CD4-positive, alpha-beta T cell treated with Interleukin-6 for 4 hours (primary cell): ENCODE measurements around the gene LHX6.

Experiments
- DNase-seq: peaks from one replicate; pipeline ENCODE4 v3.0.0-alpha.2; 2020; ENCODE audit warnings: mixed read lengths

The LHX6 gene

DNA sequence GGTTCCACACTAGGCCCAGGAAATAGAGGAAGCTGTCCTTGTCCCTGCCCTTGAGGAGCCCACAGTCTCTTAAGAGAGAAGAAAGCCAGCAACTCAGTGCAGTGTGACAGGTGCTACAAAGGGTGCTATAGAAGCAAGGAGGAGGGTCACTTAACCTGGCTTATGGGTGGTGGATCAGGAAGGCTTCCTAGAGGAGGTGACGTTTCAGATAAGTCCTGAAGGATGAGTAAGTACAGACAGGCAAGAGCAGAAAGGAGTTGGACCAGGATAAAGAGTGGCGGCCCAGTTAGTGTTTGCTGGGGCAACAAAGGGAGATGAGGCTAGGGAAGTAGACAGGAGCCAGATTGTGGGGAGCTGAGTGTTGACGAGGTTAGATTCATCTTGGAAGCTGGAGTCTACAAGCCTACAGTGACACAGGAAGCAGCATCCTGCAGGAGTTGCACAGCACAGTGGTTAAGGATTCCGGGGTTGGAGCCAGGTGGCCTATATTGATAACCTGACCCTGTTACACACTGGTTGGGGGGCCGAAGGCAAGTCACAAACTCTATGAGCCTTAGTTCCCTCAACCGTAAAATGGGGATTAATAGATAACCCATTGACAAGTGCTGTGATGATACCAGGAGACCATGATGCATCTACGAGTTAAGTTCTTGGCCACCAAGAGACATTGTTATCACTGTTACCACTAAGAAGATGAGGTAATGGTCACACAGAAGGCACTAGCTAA lies 5.4 kb upstream of the LHX6 start:
- no peak for DNase-seq

DNA sequence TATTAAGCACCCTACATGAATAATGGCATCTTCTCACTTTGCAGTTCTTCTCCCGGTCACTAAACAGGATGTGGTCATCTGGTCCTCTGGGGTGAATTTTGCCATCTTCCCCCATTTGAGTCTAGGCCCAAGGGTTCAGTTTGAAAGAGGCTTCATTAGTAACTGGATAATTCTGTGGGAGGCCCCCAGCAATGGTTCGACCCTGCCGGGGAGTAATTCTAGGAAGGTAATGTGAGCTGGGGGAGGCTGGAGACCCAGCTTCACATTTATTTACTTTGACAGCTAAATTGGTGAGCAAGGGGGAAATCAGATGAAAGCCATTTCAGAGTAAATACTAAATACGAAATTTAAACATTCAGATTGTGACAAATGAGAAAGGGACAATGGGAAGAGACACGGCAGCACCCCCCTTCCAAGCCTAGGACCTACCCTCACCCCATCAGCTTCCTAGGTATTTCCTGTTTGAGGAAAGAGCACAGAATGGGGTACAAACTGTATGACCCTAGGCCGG lies 4.1 kb upstream of the LHX6 start:
- DNase-seq = no peak

DNA sequence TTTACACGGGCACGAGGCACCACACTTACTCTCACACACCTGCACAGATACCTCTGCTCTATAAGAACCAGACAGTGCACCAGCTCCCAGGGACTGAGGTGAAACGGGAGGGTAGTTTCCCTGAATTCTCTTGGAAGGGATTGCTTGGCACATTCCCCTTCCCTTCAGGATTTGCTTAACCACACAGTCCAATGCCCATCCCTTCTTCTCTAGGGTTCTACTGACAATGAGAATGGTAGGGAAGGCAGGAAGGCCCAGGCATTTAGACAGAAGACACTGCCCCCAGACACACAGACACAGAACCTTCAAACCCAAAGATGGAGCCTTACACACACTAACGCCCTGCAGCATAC lies 704 bp upstream of the LHX6 start:
- DNase-seq = no peak

DNA sequence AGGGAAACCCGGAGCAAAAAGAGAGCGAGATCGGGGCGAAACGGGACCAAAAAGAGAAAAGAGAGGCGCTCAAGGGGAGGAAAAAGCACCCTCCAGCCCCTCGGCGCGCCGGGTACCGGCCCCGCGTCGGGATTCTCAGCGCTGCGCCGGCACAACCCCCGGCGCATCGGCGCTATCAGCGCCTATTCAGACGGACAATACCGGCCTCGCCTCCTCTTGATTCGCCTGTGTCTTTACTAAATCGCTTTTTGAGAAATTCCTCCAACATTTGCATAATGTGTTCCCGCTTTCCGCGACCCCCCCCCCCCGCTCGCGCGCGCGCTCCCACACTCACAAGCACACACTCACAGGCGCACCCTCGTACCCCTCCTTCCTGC lies 578 bp downstream of the LHX6 start:
- DNase-seq = no peak

DNA sequence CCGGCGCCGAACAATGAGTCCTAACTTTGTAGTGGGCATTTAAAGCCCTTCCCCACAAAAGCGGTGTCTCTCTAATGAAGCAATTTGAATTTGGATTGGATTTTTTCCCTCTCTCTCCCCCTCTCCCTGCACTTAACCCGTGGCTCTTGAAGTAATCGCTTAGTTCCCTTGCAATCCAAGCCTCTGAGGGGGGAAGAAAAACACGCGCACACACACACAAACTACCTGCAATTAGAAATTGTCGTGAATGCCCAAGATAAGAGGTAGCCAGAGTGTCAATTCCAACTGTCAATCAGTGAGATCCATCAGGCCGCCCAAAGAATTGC lies 1.2 kb downstream of the LHX6 start:
- DNase-seq = no peak

DNA sequence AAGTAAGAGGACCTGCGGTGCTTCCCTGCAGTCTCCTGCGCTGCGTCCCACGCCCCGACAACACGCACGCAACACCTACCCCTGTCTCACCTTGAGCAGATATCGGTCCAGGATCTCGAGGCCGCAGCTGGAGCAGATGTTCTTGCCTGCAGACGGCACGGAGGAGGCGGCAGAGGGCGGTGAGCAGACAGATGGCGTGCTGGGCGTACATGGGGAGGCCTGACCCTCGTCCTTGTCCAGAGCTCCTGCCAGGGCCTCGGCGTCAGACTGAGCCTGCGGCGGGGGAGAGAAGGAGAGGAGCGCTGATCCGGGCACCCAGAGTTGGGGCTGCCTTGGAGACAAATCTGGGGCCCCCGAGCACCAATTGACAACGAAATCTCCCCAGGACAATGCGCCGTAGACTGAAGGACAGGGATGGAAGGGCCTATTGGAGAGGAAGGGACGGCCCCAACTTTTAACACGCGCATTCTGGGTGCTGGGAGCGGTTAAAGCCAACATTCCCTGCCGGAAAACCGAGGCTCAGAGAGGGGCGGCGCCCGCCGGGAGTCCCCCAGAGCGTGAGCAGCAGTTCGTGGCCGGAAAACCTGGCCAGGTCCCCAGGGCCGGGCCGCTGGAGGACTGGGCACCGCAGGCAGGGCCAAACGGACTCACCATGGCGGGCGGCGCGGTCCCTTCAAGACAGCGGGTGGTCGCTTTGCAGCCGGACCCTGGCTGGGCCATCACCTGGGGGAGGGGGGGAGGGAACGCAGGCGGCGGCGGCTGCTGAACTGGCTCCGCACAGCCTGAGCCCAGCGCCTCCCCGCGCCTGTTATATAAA lies 1.8 kb downstream of the LHX6 start:
- no peak for DNase-seq

DNA sequence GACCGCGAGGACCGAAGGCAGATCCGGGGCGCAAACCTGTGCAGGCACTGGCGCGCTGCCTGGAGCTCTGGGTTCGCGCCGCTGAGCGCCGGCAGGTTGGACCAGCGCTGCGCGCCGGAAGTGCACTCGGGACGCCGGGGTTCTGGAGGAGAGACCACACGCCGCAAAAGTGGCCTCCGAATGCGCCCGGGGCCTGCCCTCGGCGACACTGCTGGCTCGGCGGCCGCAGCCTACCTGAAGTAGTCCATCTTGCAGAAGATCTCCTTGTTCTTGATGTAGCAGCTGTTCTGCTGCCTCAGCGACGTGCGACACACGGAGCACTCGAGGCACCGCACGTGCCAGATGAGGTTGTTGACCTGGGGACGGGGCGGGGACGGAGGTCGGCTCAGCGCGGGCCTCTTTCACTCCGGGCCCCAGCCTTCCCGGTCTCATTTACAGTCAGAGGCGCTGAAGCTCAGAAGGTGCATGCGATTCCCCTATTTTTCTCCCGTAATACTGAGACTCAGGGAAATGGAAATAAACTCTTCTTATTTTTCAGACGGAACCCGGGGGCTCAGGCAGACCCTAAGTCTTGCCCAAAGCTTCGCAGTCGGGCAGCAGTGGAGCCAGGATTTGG lies 2.5 kb downstream of the LHX6 start:
- no peak for DNase-seq

DNA sequence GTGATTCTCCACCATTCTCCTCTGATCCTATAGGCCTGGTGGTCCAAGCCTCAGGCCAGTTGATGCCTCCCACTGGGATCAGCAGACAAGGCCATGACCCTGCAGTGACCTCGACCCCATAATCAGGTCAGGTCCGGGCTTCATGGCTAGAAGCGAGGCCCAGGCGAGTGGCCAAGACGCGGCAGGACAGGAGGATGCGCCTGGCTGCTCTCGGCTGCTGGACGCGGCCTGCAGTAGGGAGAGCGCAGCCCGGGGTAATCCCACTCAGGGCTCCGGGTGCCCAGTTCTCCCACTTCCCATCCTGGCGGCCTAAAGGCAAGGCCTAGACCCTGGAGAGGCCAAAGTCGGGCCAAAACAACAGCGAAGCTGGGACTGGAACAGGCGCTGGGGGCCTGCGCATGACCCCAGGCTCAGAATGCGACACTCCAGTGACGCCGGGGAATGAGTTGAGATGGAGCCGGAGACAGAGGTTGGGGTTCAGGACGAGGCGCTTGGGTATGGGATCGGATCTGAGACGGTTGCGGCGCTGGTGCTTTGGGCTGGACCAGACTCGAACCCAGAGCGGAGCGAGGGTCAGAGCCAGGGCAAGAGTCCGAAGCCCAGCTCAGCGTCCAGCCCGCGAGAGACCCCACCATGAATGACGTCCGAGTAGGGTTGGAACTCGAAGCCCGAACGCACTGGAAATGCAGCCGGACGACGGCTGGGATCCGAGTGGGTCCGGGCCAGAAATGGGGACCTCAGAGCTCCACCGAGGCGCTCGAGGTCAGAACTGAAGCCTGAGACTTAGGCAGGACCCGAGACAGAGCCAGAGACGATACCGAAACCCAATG lies 3.2 kb downstream of the LHX6 start:
- DNase-seq = no peak

DNA sequence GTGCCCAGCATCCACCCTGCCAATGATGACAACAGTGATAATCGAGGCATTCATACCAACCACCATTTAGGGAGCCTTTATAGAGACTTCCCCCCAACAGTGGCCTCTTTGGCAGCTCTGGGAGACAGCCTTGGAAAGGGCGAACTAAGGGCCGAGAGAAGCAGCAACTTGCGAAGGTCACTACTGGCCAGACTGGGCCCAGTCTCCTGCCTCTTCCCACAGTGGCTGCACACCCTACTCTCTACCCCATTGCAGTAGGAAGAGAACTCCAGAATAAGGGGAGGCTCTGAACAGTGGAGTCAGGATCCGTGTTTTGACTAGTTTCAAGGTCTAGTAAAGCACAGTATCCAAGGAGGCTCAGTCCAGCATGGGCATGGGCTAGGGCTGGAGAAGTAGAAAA lies 5.3 kb downstream of the LHX6 start:
- no peak for DNase-seq

DNA sequence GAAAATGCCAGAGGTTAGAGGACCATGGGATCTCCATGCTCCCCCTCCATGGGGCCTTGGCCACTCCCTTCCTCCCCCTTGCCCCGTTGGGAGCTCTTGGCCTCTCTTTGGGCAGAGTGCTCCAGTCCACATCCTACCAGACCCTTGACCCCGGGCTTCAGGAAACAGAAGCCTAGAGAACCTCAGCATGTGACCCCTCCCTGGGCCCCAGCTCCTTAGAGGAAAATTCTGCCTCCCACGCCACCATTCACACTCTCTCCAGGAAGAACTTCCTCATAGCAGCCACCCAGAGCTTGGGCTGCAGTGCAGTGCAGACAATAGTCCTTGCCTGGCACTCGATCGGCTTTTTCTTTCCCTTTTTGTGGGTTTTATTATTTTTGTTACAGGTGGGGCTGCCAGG lies 6.0 kb downstream of the LHX6 start:
- no peak for DNase-seq

DNA sequence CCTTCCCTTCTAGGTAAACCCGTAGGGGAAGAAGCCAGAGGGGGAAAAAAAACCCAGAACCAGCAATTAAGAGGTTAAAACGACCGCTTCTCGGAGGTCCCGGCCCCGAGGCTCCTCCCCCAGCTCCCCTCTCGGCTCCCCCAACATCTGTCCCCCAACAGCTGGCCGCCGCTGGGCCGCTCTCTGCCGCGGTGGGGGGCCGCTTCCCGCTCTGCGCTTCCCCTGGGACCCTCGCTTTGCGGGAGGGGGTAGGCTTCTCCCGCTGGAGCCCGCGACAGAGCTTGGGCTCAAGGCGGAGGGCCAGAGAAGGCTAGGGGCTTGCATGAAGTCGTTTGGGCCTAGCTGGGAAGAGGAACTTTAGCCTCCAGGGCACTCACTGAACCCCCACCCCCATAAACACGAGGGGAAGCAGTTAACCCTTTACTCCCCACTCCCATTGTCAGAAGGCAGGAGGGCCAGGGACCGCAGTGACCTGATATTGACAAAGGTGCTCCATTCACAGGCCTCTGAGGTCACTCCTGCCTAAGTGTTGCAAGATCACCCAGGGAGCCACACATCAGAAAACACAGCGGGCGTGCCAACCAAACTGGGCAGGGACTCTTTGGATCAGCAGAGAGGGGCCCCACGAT lies 7.5 kb downstream of the LHX6 start:
- DNase-seq = no peak

DNA sequence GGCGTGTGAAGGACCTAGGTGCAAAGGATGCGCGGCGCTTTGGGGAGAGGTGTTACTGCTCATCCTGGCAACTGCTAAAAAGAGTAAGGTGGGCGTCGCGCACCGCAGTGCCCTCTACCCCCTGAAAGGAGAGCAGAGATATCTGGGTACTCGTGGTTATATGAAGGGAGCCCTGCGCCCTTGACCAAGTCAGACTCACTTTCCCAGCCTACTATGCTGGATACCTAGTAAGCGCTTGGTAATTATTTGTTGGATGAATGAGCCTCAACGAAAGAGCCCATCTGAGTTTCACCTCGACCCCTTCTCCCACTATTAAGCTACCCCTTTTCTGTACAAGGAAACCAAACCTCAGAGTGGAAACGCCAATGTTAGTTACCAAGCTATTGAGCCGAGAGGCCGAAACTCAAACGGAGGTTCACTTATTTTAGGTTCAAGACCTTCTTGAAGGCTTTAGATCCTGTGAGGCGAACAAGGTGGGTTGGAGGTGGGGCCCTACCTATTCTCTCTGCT lies 8.0 kb downstream of the LHX6 start:
- no peak for DNase-seq

DNA sequence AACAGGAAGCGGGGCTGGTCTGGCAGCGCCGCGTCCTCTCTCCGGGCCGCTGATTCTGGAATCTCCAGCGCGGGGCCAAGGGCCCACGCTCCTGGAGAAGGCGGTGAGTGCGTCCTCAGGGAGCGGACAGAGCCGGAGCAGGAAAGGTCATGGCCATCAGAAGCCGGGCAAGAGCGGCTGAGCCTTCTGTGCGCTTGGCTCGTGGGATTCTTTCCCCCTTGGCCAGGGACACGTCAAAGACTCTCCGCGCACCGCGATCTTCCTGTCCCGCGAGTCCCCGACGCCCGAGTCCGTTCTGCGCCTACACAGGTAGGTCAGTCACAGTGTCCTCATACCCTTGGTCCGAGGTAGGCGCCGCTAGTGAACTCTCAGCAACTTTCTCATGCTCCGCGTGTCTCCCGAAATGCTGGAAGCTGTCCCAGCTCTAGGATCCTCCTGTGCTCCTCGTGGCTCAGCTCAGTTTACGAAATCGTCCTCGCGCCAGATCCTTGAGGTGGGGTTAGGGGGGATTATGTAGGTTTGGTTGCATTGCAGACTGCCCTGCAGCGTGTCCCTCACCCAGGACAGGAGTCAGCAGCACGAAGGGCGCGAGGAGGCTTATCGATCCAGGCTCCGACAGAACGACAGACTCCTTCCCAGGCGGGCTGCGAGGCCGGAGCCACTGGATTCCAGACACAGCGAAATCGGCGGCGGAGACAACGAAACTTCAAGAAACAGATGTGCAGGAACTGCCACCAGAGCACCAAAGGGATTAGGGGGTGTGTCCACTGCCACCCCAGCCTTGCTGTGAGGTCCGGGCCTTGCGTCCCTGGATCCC lies 8.7 kb downstream of the LHX6 start:
- no peak for DNase-seq

DNA sequence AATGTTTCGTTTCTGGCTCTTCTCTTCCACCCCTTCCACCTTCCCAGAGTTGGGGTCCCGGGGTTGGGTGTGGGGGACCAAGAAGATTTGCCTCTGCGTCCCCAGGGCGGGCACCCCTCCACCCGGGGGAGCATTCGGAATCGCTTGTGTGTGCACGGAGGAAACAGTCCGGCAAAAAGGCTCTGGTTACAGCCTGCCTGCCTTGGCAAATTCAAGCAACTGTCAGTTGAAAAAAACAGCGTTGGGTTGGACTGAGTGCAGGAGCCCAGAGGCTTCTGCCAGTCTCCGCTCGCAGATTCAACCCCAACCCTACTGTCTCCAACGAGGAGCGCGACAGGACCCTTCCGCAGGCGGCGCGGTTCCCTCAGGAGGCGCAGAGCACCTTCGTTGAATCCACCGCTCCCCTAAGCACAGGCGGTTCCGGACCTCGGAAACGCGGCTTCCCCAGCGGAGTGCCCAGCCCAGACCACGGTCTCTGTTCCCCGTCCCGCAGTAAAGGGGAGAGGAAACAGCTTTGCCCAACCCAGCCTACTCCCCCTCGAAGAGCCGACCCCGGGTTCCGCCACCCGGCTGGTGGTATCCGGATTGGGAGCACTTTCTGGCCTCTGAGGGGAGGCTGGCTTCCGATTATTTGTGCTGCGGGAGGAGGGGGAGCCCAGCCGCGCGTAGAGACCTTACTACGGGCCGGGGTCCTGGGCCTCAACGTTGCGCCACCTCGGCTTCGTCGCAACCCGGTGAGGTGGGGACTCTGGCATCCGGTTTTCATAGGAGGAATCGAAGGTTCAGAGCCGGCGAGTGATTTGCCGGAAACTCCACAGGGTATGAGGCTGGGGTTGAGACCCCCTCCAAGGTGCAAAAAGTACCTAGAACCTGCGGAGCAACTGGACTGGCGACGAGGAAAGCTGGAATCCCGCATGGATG lies 9.6 kb downstream of the LHX6 start:
- no peak for DNase-seq

DNA sequence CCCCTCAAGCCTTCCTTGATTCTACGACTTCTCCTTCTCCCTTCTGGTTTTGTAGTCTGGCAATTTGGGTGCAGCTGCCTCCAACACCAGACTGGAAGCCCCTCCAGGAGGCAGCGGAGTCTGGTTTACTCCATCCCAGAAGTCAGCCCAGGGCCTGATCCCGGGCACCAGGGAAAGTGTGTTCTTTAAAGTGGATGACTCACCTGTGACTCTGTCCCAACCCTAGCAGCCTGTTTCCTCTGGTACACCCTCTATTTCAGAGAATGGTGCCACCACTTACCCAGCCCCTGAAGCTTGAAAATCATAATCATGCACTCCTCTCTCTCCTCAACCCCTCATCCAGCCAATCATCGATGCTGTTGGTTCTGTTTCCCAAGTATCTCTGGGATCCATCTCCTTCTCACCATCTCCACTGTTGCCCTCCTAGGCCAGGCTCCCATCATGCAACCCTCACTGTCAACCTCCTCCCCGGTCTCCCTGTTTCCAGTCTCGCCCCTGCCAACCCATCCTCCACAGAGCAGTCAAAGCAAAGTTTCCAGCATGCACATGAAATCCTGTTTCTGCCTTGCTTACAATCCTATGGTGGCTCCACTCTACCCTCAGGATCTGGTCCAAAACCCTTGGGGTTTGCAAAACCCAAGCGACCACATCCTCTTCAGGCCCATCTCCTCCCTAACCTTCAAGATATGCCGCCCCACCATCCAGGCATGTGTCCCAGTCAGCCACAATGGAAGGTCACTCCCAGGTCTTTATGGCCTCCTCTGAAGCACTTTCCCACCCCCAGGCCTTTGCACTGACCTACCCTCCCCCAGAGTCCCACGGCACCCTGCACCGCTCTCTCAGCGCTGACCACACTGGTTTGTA lies 10.5 kb downstream of the LHX6 start:
- no peak for DNase-seq

DNA sequence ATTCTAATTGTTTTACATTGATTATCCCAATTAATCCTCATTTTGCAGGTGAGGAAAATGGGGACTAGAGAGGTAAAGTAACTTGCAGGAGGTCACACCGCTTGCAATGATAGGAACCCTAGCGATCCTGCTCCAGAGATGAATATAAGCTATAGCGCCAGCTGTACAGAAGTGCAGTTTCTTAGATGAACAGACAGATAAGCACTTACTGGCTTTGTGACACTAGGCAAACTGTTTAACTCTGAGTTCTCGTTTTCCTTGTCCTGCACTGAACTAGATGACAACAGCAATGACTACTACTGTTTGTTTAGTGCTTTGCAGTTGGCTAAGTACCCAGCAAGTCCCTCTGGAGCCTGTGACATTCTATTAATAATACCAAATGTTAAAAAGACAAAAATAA lies 11.1 kb downstream of the LHX6 start:
- no peak for DNase-seq

DNA sequence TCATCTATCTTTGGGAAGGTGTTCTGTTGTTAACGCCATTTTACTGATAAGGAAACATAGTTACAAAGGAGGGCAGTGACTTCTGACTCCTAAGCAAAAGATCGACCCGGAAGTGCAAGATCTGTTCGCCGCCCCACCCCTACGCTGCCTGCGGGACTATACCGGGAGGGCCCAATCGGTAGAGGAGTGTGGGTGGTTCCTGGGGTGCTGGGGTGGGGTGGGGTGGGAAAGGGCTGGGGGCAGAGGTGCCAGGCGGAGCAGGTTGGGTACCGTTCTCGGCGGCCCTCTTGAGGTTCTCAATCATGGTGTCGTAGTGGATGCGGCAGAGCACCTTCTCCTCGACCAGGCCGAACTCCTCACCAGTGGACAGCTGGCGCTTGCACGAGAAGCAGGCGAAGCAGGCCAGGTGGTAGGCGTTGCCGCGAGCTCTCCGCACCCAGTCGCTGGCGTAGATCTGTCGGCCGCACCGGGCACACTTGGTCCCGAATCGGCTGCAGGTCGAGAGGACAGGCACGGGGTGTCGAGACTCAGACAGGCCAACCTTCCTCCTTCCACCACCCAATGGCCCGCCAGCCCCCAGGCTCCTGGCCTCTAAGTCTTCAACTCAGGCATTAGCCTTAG lies 11.8 kb downstream of the LHX6 start:
- DNase-seq = no peak

DNA sequence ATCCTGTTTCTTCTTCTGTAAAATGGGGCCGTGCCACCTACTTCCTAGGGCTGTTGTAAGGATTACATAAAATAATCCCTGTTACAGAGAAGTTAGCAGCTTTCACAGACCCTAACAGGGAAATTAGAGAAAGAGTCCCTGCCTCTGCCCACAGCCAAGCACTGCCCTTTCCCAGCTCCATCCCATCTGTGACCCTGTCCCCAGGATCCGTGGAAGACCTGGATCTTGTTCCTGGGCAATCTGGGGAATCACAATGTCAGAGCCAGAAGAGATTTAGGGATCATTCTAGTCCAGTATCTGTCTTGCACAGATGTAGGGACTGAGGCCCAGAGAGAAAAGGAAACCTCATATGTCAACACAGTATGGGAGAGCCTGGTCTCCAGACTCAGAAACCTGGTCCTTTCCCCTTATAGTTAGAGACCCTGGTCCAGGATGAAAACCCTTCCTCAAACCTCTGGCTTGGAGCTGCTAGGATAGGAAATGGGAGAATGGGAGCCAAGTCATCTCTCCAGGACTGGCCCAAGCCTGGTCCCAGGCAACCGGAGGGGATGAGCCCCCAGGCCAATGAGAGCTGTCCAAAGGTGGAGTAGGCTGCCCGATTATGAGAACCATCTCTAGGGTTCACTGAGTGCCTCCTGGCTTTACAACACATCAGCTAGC lies 12.5 kb downstream of the LHX6 start:
- DNase-seq = no peak
